GM12878 (cell line): ENCODE data around the gene GAS2L3. TPM values are rescaled to one million over a fixed set of nuclear protein-coding genes. Genes with fewer than 3 reads are reported as not detected.

Experiments
- ATAC-seq: fragments of 200-7000 bp; cut with Tn5 transposase; 3 replicates; pipeline ENCODE4 v1.9.1; 2020; ENCODE audit warnings: mild to moderate bottlenecking, moderate library complexity
- BruUV-seq: library from RNA; stranded (reverse); fragments of 400-500 nt; replicated peaks from 2 replicates; lab custom pipeline; 2021; lab: Mats Ljungman, UMichigan
- CTCF ChIA-PET: fragments of 300-600 bp; sonication (Branson Sonifier 250); formaldehyde crosslinking; extraction: SDS; loops from one replicate; lab custom pipeline; 2021; ENCODE audit warnings: inconsistent platforms; lab: Yijun Ruan, JAX
- POLR2A ChIA-PET: fragments of 350-600 bp; formaldehyde crosslinking; extraction: SDS; loops from one replicate; lab custom pipeline; 2021; ENCODE audit warnings: inconsistent platforms; lab: Charles Lee
- RAD21 ChIA-PET: fragments of 300-600 bp; sonication (Branson Sonifier 250); formaldehyde crosslinking; loops from one replicate; lab custom pipeline; 2023; ENCODE audit warnings: antibody characterized with exemption; ENCODE audit not compliant: unreplicated experiment; lab: Charles Lee
- SMC1A ChIA-PET: fragments of 300-600 bp; sonication (Branson Sonifier 250); formaldehyde crosslinking; loops from one replicate; lab custom pipeline; 2023; ENCODE audit not compliant: unreplicated experiment, uncharacterized antibody; lab: Charles Lee
- DNase-seq: peaks from one replicate; pipeline ENCODE4 v3.0.0-alpha.2; 2011; ENCODE audit warnings: low read depth, low spot score
- FAIRE-seq: peaks from 3 replicates; lab custom pipeline; 2011; peaks lifted over from hg19 to GRCh38; lab: Jason Lieb, UNC
- H2AFZ ChIP-seq: 2 replicates; pipeline ENCODE4 v1.6.0; 2011; ENCODE audit warnings: low read depth, low read length, control low read depth; ENCODE audit not compliant: control insufficient read depth
- H3K27ac ChIP-seq: 2 replicates; pipeline ENCODE4 v1.5.1; 2011; ENCODE audit warnings: control low read depth; ENCODE audit not compliant: control insufficient read depth, insufficient read depth
- H3K27me3 ChIP-seq, 2 experiments: replicated peaks in 1 of 2; 2 replicates each; pipeline versions ENCODE4 v1.6.0 to v1.6.1; 2011; ENCODE audit warnings: low read length in 1 of 2; ENCODE audit not compliant: control insufficient read depth in 2 of 2, insufficient read depth in 2 of 2
- H3K36me3 ChIP-seq, 2 experiments: 2 replicates each; pipeline ENCODE4 v1.5.1; 2011; ENCODE audit warnings: low read length in 1 of 2; ENCODE audit not compliant: control insufficient read depth in 2 of 2, insufficient read depth in 2 of 2
- H3K4me1 ChIP-seq: 2 replicates; pipeline ENCODE4 v1.6.1; 2011; ENCODE audit warnings: mild to moderate bottlenecking, low read length, moderate library complexity, mixed read lengths; ENCODE audit not compliant: control insufficient read depth, insufficient read depth
- H3K4me2 ChIP-seq: 2 replicates; pipeline ENCODE4 v1.6.0; 2011; ENCODE audit warnings: control low read depth; ENCODE audit not compliant: control insufficient read depth, insufficient read depth
- H3K4me3 ChIP-seq: fragments of 200-600 bp; sonication (generic); 2 replicates; pipeline ENCODE4 v1.5.1; 2016
- H3K79me2 ChIP-seq: 2 replicates; pipeline ENCODE4 v1.6.0; 2011; ENCODE audit warnings: low read length; ENCODE audit not compliant: control insufficient read depth, insufficient read depth
- H3K9ac ChIP-seq: 2 replicates; pipeline ENCODE4 v1.8.0; 2011; ENCODE audit warnings: low read length, control low read depth, mixed read lengths; ENCODE audit not compliant: control insufficient read depth, insufficient read depth
- H3K9me3 ChIP-seq: replicated peaks from 3 replicates; pipeline ENCODE4 v1.5.1; 2011; ENCODE audit warnings: mild to moderate bottlenecking, low read length; ENCODE audit not compliant: control insufficient read depth, insufficient read depth
- H4K20me1 ChIP-seq: 2 replicates; pipeline ENCODE4 v1.6.0; 2011; ENCODE audit not compliant: control insufficient read depth, insufficient read depth
- SPI1 ChIP-seq: IDR thresholded peaks from 2 replicates; pipeline ENCODE4 v1.6.1; 2011; ENCODE audit warnings: low read depth, mild to moderate bottlenecking, low read length, moderate library complexity, borderline replicate concordance; ENCODE audit not compliant: insufficient read depth
- WGBS: methylation state at CpG from one replicate; pipeline ENCODE4 v1.1.6; 2016; ENCODE audit warnings: low lambda C conversion rate; ENCODE audit not compliant: insufficient replicate concordance, insufficient coverage; ENCODE audit errors: missing lambda C conversion rate; 5-methylcytosine and 5-hydroxymethylcytosine counted together
- in situ Hi-C: fragments of 300-500 bp; cut with MboI; formaldehyde crosslinking; loops from 9 replicates; pipeline ENCODE4 v1.14.3; 2018; ENCODE audit warnings: mixed read lengths
- intact Hi-C: fragments of 100-400 bp; cut with micrococcal nuclease; formaldehyde crosslinking; loops from one replicate; pipeline ENCODE4 v1.14.2; 2022; ENCODE audit not compliant: unreplicated experiment
- polyA plus RNA-seq, 11 experiments: library from polyadenylated mRNA; depleted of rRNA in 4 of 11; unstranded in 6 of 11; stranded (reverse) in 5 of 11; fragments of >200 nt; fragmentation: Nextera tagmentation in 4 of 11; fragmentation: Illumina TruSeq in 1 of 11; extraction: Ambion mirVana in 4 of 11; extraction: Trizol in 1 of 11; gene quantifications; 1 replicate in 1 of 11; 2 replicates in 10 of 11; pipeline versions ENCODE4 v1.2.1 to v1.2.3, GENCODE V29; 2011 to 2016; ENCODE audit warnings: inconsistent platforms in 2 of 11, missing spikeins in 2 of 11, low read depth in 1 of 11
- total RNA-seq, 4 experiments: library from RNA; depleted of rRNA in 3 of 4; stranded (reverse); fragments of >200 nt in 3 of 4; fragmentation: Illumina TruSeq in 1 of 4; extraction: Trizol in 1 of 4; gene quantifications; 2 replicates each; pipeline versions ENCODE4 v1.2.1 to v1.2.3, GENCODE V29; 2013 to 2021
- TF ChIP-seq, protein P1 (sequence below): fragments of 150-350 bp; IDR thresholded peaks from 2 replicates; pipeline ENCODE4 v1.6.1; 2016; ENCODE audit warnings: low read depth, low read length

Gene GAS2L3
- total and polyA plus RNA-seq, 10 of the 15 experiments (the other 5 are each of a cell fraction or from before 2014, with no cell fraction given): 0.46 to 6.6 (median 2.4) TPM

GRCh38 chr12:100579844-100580243, 6.4 kb downstream of the GAS2L3 start:
- FAIRE-seq: no peak
- in situ Hi-C loops: no loop called here
- no peaks in the 10 kb centered on the region; the same call in 1 of the 2 replicates for H3K79me2 ChIP-seq

More at GRCh38 chr12:100579844-100580243, 6.4 kb downstream of the GAS2L3 start:
- Histone ChIP-seq H3K4me3 (no peak overlapping the region), H3K27me3 (no peaks in the 10 kb centered on the region), H3K9ac (no peak overlapping the region), H3K36me3 (no peaks in the 10 kb centered on the region), H3K4me1 (no peaks in the 10 kb centered on the region), H3K27ac (no peak overlapping the region), H2AFZ (no peak overlapping the region), H4K20me1 (no peaks in the 10 kb centered on the region), H3K4me2 (no peak overlapping the region), H3K9me3 (peaks cover 5% of the 10 kb centered on the region; the same call in 1 of the 3 replicates)
- DNase-seq (no peak), ATAC-seq (no peak)
- TF ChIP-seq SPI1: 0 out of 2 replicates have a peak, but pooled peaks have one; percentile 19
- TF ChIP-seq, protein P1, sequence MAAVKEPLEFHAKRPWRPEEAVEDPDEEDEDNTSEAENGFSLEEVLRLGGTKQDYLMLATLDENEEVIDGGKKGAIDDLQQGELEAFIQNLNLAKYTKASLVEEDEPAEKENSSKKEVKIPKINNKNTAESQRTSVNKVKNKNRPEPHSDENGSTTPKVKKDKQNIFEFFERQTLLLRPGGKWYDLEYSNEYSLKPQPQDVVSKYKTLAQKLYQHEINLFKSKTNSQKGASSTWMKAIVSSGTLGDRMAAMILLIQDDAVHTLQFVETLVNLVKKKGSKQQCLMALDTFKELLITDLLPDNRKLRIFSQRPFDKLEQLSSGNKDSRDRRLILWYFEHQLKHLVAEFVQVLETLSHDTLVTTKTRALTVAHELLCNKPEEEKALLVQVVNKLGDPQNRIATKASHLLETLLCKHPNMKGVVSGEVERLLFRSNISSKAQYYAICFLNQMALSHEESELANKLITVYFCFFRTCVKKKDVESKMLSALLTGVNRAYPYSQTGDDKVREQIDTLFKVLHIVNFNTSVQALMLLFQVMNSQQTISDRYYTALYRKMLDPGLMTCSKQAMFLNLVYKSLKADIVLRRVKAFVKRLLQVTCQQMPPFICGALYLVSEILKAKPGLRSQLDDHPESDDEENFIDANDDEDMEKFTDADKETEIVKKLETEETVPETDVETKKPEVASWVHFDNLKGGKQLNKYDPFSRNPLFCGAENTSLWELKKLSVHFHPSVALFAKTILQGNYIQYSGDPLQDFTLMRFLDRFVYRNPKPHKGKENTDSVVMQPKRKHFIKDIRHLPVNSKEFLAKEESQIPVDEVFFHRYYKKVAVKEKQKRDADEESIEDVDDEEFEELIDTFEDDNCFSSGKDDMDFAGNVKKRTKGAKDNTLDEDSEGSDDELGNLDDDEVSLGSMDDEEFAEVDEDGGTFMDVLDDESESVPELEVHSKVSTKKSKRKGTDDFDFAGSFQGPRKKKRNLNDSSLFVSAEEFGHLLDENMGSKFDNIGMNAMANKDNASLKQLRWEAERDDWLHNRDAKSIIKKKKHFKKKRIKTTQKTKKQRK: no peak
- BruUV-seq: no TSS peak
- 50% methylated on average over 2 of the region's 2 CpGs for WGBS
- ChIA-PET SMC1A (interaction anchor here (2.0 kb wide), 1 partner anchor 14 kb away, joined by 5 read pairs; no protein-coding TSS in a partner anchor), RAD21 (no interaction called here), CTCF (interaction anchor here (1.0 kb wide), 1 partner anchor 12 kb away, joined by 3 read pairs; no protein-coding TSS in a partner anchor), POLR2A (no interaction called here)
- intact Hi-C loops: no loop called here
